ENCODE data around the gene MFNG.

DNA sequence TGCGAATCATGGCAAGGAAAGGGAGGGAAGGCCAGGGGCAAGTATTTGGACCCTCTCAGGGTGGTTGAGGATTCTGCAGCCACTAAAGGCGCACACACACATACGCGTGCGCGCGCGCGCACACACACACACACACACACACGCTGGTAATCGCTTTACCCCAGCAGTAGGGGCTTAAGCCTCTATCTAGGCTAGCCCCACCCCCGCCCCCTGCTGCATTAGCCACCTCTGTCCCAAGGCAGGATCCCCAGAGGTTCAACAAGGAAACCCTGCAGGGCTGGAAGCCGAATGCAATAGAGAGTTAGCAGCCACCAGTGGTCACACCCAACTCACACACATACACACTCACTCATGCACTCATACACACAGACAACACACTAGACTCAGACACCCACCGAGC lies 30.3 kb downstream of the MFNG start:
- TF ChIP-seq, protein P1, sequence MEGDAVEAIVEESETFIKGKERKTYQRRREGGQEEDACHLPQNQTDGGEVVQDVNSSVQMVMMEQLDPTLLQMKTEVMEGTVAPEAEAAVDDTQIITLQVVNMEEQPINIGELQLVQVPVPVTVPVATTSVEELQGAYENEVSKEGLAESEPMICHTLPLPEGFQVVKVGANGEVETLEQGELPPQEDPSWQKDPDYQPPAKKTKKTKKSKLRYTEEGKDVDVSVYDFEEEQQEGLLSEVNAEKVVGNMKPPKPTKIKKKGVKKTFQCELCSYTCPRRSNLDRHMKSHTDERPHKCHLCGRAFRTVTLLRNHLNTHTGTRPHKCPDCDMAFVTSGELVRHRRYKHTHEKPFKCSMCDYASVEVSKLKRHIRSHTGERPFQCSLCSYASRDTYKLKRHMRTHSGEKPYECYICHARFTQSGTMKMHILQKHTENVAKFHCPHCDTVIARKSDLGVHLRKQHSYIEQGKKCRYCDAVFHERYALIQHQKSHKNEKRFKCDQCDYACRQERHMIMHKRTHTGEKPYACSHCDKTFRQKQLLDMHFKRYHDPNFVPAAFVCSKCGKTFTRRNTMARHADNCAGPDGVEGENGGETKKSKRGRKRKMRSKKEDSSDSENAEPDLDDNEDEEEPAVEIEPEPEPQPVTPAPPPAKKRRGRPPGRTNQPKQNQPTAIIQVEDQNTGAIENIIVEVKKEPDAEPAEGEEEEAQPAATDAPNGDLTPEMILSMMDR (conservative IDR thresholded peaks at IDR 0.05 in 1 of 2, IDR thresholded peaks at IDR 0.05 in 1 of 2; ENCODE audit: low read depth in 1 of 2, low read length in 2 of 2): no peak
- no peak for TF ChIP-seq EZH2 (IDR thresholded peaks at IDR 0.05; ENCODE audit: low read length, missing control alignments)
